BJ (cell line): Measurements from ENCODE around the gene DCST2. TPM values are rescaled to one million over a fixed set of nuclear protein-coding genes. Genes with fewer than 3 reads are reported as not detected.

Experiments
- CTCF ChIA-PET: fragments of 350-600 bp; formaldehyde crosslinking; extraction: SDS; loops from one replicate; lab custom pipeline; 2021; ENCODE audit warnings: antibody characterized with exemption, inconsistent platforms; lab: Yijun Ruan, JAX
- POLR2A ChIA-PET: fragments of 300-600 bp; sonication (Branson Sonifier 250); formaldehyde crosslinking; extraction: SDS; loops from one replicate; lab custom pipeline; 2021; ENCODE audit warnings: antibody characterized with exemption; lab: Charles Lee
- DNase-seq: peaks from one replicate; pipeline ENCODE4 v3.0.0-alpha.2; 2011; ENCODE audit warnings: low read depth
- H3K27me3 ChIP-seq: 2 replicates; pipeline ENCODE4 v1.6.0; 2011; ENCODE audit warnings: low read length; ENCODE audit not compliant: control insufficient read depth, insufficient read depth
- H3K36me3 ChIP-seq: 2 replicates; pipeline ENCODE4 v1.5.1; 2011; ENCODE audit warnings: low read length; ENCODE audit not compliant: control insufficient read depth, insufficient read depth
- H3K4me3 ChIP-seq: 2 replicates; pipeline ENCODE4 v1.5.1; 2011; ENCODE audit warnings: low read depth, mild to moderate bottlenecking, control low read depth, low read length
- CTCF ChIP-seq: IDR thresholded peaks from 2 replicates; pipeline ENCODE4 v1.5.1; 2011; ENCODE audit warnings: low read depth, mild to moderate bottlenecking, control low read depth, inconsistent platforms, low read length, moderate library complexity; ENCODE audit not compliant: insufficient read depth
- polyA plus RNA-seq: library from polyadenylated mRNA; depleted of rRNA; stranded (reverse); fragments of >200 nt; gene quantifications from 2 replicates; pipeline ENCODE4 v1.2.3, GENCODE V29; 2011

The DCST2 gene
- polyA plus RNA-seq, 1 experiment, result 0.38 TPM

DNA sequence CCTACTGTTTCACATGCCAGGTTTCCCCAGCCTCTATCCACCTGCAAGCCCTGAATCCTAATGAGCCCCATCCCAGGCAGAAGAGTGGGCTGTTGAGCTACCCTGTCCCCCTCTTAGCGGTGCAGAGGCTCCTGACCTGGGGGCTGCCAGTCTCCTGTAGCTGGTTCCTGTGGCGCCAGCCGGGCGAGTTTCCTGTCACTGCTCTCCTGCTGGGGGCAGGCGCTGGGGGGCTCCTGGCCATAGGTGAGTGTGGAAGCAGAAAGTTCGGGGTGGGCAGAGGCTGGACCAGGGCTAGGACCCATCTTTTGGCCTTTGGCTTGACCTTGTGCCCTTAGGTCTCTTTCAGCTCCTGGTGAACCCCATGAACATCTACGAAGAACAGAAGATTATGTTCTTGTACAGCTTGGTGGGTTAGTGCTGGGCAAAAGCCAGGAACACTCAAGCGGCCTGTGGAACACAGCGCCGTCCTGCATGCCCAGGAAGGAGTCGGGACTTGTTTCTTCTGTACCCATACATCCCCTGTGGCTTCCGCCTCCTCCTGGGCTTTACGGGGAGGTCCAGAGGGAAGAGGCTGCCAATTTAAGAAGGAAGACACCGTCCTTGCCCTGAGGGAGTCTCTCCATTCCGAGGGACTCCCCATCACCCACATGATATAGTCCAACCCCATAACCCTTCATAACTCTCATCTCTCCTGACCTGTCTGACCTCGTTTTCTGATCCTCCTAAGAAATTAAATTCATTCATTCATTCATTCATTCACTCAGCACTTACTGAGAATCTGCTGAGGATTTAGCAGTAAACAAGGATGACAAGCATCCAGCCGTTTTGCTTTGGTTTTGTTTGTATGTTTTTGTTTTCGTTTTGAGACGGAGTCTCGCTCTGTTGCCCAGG, 982 bp upstream of the DCST2 start:
- POLR2A ChIA-PET, result no interaction called here
- Histone ChIP-seq H3K4me3 (no peak overlapping the region), H3K36me3 (no peaks in the 10 kb centered on the region), H3K27me3 (peaks cover 6% of the 10 kb centered on the region)
- no peak for TF ChIP-seq CTCF
- DNase-seq, result no peak
- CTCF ChIA-PET, result interaction anchor here (2.6 to 6.9 kb wide), 2 partner anchors 10 to 17 kb away, joined by 7 to 31 read pairs; partner anchors contain the start of gene ADAM15

DNA sequence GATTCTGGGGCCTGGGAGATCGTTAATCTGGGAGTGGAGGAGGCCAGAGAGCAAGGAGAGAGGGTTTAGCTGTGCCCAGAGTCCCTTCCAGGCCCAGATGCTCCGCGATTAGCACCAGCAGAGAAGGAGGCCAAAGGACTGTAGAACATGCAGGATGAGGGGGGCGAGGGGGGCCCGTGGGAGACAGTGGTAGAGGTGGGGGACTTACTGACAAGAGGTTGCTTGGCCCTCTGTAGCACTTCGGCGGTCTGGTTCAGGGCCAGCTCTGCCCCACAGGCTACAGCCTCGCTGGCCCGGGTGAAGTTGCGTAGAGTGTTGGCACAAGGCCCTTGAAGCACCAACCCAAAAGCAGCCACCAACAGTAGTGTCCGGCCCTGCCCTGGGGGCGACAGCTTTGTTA, 695 bp downstream of the DCST2 start:
- no peak for TF ChIP-seq CTCF
- ChIA-PET CTCF (interaction anchor here (2.2 to 6.9 kb wide), 3 partner anchors 12 to 18 kb away, joined by 7 to 31 read pairs (median 11); partner anchors contain the start of gene ADAM15), POLR2A (no interaction called here)
- DNase-seq, result no peak
- peaks cover 3% of the 10 kb centered on the region for H3K27me3 ChIP-seq
- H3K4me3 ChIP-seq, result no peak overlapping the region
- no peaks in the 10 kb centered on the region for H3K36me3 ChIP-seq

- H3K27me3 ChIP-seq, result peaks cover 1% of the 10 kb centered on the region; the same call in 1 of the 2 replicates
- CTCF ChIA-PET, result interaction anchor here (0.7 to 6.9 kb wide), 2 partner anchors 14 to 21 kb away, joined by 3 to 31 read pairs; partner anchors contain the start of gene ADAM15
- no peak for TF ChIP-seq CTCF
- no peak for DNase-seq
- H3K36me3 ChIP-seq, result no peaks in the 10 kb centered on the region
- no peak overlapping the region for H3K4me3 ChIP-seq
- POLR2A ChIA-PET, result no interaction called here
These were observed 2.7 kb downstream of the DCST2 start for GRCh38 chr1:155030899-155031298.

DNA sequence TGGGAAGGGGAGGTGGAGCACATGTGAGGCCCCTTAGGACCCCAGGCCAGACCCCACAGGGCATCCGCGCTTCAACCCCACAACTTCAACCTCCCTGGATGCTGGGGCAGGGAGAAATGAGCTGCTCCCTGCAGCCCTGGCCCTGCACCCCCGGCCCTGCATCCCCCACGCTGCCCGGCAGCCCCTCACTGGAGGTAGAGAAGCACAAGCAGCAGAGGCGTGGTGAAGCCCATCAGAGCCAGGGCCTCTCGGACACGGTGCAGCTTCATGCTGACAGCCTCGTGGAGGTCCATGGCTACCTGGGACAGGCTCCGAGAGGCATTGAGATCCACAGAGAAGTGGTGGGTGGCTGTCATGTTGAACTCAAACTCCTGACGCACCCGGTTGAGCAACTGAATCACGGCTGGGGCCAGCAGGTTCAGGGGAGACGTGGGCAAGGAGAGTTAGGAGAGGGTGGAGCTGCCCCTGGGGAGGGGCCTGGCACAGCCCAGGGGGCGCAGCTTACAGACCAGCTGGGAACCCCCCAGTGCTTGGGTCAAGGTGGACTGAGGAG, 3.3 kb downstream of the DCST2 start:
- no peaks in the 10 kb centered on the region for H3K36me3 ChIP-seq
- H3K4me3 ChIP-seq, result no peak overlapping the region
- no peak for TF ChIP-seq CTCF
- H3K27me3 ChIP-seq, result 0 out of 2 replicates have a peak, but pooled peaks cover 1% of the 10 kb centered on the region
- ChIA-PET CTCF (interaction anchor here (0.7 to 6.9 kb wide), 3 partner anchors 13 to 21 kb away, joined by 3 to 31 read pairs (median 3); partner anchors contain the start of gene ADAM15), POLR2A (no interaction called here)
- no peak for DNase-seq
